ENCODE results near the gene PRR19.

The PRR19 gene

GRCh38 chr19:42287827-42288107 is 14.2 kb upstream of the PRR19 start:
- Histone ChIP-seq H3K27ac (peak overlapping the region; percentile 33), H3K9me3 (no peaks in the 10 kb centered on the region), H3K4me1 (ENCODE audit: control insufficient read depth in 1 of 2, insufficient read depth in 1 of 2, low read depth in 1 of 2, low read length in 1 of 2) (peaks cover 28 to 29% of the 10 kb centered on the region in 2 experiments), H3K4me3 (ENCODE audit: low read depth in 1 of 2, low read length in 1 of 2) (no peak overlapping the region), H3K27me3 (no peaks in the 10 kb centered on the region), H3K36me3 (peaks cover 62% of the 10 kb centered on the region)
- TF ChIP-seq CTCF (IDR thresholded peaks at IDR 0.05): no peak

- no peaks in the 10 kb centered on the region for H3K9me3 ChIP-seq
- H3K36me3 ChIP-seq: peaks cover 68% of the 10 kb centered on the region
- TF ChIP-seq CTCF (IDR thresholded peaks at IDR 0.05): no peak
- H3K4me1 ChIP-seq (ENCODE audit: control insufficient read depth in 1 of 2, insufficient read depth in 1 of 2, low read depth in 1 of 2, low read length in 1 of 2): peaks cover 22% of the 10 kb centered on the region in 2 experiments
- no peak overlapping the region for H3K4me3 ChIP-seq (ENCODE audit: low read depth in 1 of 2, low read length in 1 of 2)
- peak overlapping the region; percentile 33 for H3K27ac ChIP-seq
- H3K27me3 ChIP-seq: no peaks in the 10 kb centered on the region
These were observed 13.5 kb upstream of the PRR19 start for GRCh38 chr19:42288387-42288786.

- peaks cover 21% of the 10 kb centered on the region in 2 experiments for H3K4me1 ChIP-seq (ENCODE audit: control insufficient read depth in 1 of 2, insufficient read depth in 1 of 2, low read depth in 1 of 2, low read length in 1 of 2)
- H3K9me3 ChIP-seq: no peaks in the 10 kb centered on the region
- H3K36me3 ChIP-seq: peaks cover 75% of the 10 kb centered on the region
- no peak overlapping the region for H3K4me3 ChIP-seq (ENCODE audit: low read depth in 1 of 2, low read length in 1 of 2)
- no peaks in the 10 kb centered on the region for H3K27me3 ChIP-seq
- TF ChIP-seq CTCF (IDR thresholded peaks at IDR 0.05): no peak
- H3K27ac ChIP-seq: no peak overlapping the region
These were observed 12.9 kb upstream of the PRR19 start for GRCh38 chr19:42288881-42289555.

- H3K4me1 ChIP-seq (ENCODE audit: control insufficient read depth in 1 of 2, insufficient read depth in 1 of 2, low read depth in 1 of 2, low read length in 1 of 2): peaks cover 20 to 21% of the 10 kb centered on the region in 2 experiments
- TF ChIP-seq CTCF (IDR thresholded peaks at IDR 0.05): no peak
- peaks cover 80% of the 10 kb centered on the region for H3K36me3 ChIP-seq
- H3K9me3 ChIP-seq: no peaks in the 10 kb centered on the region
- H3K27ac ChIP-seq: no peak overlapping the region
- no peaks in the 10 kb centered on the region for H3K27me3 ChIP-seq
- no peak overlapping the region for H3K4me3 ChIP-seq (ENCODE audit: low read depth in 1 of 2, low read length in 1 of 2)
These were observed 12.3 kb upstream of the PRR19 start for GRCh38 chr19:42289556-42290041.

GRCh38 chr19:42290136-42290522 is 11.8 kb upstream of the PRR19 start:
- H3K27ac ChIP-seq: no peak overlapping the region
- peaks cover 15 to 16% of the 10 kb centered on the region in 2 experiments for H3K4me1 ChIP-seq (ENCODE audit: control insufficient read depth in 1 of 2, insufficient read depth in 1 of 2, low read depth in 1 of 2, low read length in 1 of 2)
- peaks cover 86% of the 10 kb centered on the region for H3K36me3 ChIP-seq
- TF ChIP-seq CTCF (IDR thresholded peaks at IDR 0.05): no peak
- no peak overlapping the region for H3K4me3 ChIP-seq (ENCODE audit: low read depth in 1 of 2, low read length in 1 of 2)
- H3K9me3 ChIP-seq: no peaks in the 10 kb centered on the region
- H3K27me3 ChIP-seq: no peaks in the 10 kb centered on the region
